Lower leg skin (tissue), 3 donors: ENCODE measurements around the gene PEAK1.

Source experiments
- POLR2A ChIP-seq, 2 donors: fragments of 450-650 bp; IDR thresholded peaks; one replicate each; pipeline ENCODE4 v1.6.1; 2016 to 2017; ENCODE audit warnings: antibody characterized with exemption in 2 of 2, mild to moderate bottlenecking in 1 of 2, moderate library complexity in 1 of 2
- TF ChIP-seq, protein P1 (sequence below), 3 donors: fragments of 450-650 bp; IDR thresholded peaks; one replicate each; pipeline ENCODE4 v1.5.1; 2016; ENCODE audit warnings: antibody characterized with exemption in 3 of 3, mild to moderate bottlenecking in 3 of 3, moderate library complexity in 2 of 3

GRCh38 chr15:77414789-77415442 is 5.0 kb downstream of the PEAK1 start:
- TF ChIP-seq, protein P1, sequence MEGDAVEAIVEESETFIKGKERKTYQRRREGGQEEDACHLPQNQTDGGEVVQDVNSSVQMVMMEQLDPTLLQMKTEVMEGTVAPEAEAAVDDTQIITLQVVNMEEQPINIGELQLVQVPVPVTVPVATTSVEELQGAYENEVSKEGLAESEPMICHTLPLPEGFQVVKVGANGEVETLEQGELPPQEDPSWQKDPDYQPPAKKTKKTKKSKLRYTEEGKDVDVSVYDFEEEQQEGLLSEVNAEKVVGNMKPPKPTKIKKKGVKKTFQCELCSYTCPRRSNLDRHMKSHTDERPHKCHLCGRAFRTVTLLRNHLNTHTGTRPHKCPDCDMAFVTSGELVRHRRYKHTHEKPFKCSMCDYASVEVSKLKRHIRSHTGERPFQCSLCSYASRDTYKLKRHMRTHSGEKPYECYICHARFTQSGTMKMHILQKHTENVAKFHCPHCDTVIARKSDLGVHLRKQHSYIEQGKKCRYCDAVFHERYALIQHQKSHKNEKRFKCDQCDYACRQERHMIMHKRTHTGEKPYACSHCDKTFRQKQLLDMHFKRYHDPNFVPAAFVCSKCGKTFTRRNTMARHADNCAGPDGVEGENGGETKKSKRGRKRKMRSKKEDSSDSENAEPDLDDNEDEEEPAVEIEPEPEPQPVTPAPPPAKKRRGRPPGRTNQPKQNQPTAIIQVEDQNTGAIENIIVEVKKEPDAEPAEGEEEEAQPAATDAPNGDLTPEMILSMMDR (IDR thresholded peaks at IDR 0.05): no peak
- TF ChIP-seq POLR2A (IDR thresholded peaks at IDR 0.05): no peak
